ENCODE data around the gene KLHL8.
"Not testable (repeated sequence)": the region's sequence is repeated elsewhere in the genome, so short reads cannot be mapped to it uniquely, and the experiment has no call there.

Gene KLHL8

DNA sequence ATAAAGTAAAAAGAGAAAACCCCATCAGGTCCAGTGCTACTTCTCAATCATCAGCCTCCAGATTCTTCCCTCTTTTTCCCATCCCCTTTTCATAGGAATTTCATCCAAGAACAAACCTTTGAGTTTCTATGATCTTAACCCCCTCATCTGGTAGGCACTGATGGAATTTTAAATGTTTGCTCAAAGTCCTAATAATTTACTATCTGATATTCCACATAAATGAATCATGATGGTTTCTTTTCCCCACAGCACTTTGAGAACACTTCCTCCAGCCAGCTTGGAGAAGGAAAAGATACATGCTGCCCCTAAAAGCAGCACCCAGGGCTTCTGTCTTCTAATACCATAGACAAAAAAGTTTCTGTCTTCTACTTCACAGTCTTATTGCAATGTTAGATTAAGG lies 19.4 kb upstream of the KLHL8 start:
- H3K9me3 Mint-ChIP-seq, result peaks cover 26% of the 10 kb centered on the region
- H3K27ac Mint-ChIP-seq, result no peak overlapping the region
- DNase-seq (no peak), ATAC-seq (no peak)
- H3K4me1 Mint-ChIP-seq, result peaks cover 1% of the 10 kb centered on the region
- H3K27me3 Mint-ChIP-seq, result peaks cover 5% of the 10 kb centered on the region
- peaks cover 12% of the 10 kb centered on the region for H3K36me3 Mint-ChIP-seq (ENCODE audit: low read depth)
- no peak overlapping the region for H3K4me3 Mint-ChIP-seq

GRCh38 chr4:87239194-87239593 lies 18.8 kb upstream of the KLHL8 start:
- peaks cover 5% of the 10 kb centered on the region for H3K27me3 Mint-ChIP-seq
- DNase-seq, result no peak
- peaks cover 10% of the 10 kb centered on the region for H3K36me3 Mint-ChIP-seq (ENCODE audit: low read depth)

GRCh38 chr4:87236861-87237260 lies 16.4 kb upstream of the KLHL8 start:
- Mint-ChIP-seq H3K4me1 (peaks cover 1% of the 10 kb centered on the region), H3K36me3 (ENCODE audit: low read depth) (no peaks in the 10 kb centered on the region), H3K4me3 (no peak overlapping the region), H3K9me3 (no peaks in the 10 kb centered on the region), H3K27ac (no peak overlapping the region), H3K27me3 (peaks cover 5% of the 10 kb centered on the region)
- ATAC-seq, result no peak
- no peak for DNase-seq

More at GRCh38 chr4:87239194-87239593, 18.8 kb upstream of the KLHL8 start:
- ATAC-seq, result no peak
- Mint-ChIP-seq H3K4me1 (peaks cover 1% of the 10 kb centered on the region), H3K27ac (no peak overlapping the region), H3K9me3 (peaks cover 20% of the 10 kb centered on the region), H3K4me3 (no peak overlapping the region)

DNA sequence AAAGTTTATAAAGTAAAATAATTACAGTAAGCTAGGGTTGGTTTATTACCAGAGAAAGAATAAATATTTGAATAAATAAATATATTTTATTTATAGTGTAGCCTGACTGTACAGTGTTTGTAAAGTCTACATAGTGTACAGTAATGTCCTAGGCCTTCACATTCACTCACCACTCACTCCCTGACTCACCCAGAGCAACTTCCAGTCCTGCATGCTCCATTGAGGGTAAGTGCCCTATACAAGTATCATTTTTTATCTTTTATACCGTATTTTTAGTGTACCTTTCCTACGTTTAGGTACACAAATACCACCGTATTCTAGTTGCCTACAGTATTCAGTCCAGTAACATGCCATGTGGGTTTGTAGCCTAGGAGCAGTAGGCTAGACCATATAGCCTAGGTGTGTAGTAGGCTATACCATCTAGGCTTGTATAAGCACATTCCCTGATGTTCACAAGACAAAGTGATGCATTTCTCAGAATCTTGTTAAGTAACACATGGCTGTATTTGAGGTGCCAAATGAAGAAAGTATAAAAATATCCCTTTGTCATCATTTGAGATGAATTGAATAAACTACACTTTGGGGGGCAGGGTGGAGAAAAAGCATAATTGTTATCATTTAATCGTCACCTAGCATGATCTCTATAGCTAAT lies 14.7 kb upstream of the KLHL8 start:
- H3K27ac Mint-ChIP-seq, result peak overlapping the region; percentile 31

GRCh38 chr4:87232216-87232615 lies 11.8 kb upstream of the KLHL8 start:
- DNase-seq (no peak), ATAC-seq (no peak)
- Mint-ChIP-seq H3K27ac (no peak overlapping the region), H3K9me3 (no peaks in the 10 kb centered on the region), H3K27me3 (peaks cover 2% of the 10 kb centered on the region), H3K36me3 (ENCODE audit: low read depth) (no peaks in the 10 kb centered on the region), H3K4me1 (peaks cover 4% of the 10 kb centered on the region), H3K4me3 (no peak overlapping the region)

More for the DNA sequence above, 14.7 kb upstream of the KLHL8 start:
- H3K4me3 Mint-ChIP-seq, result no peak overlapping the region
- ATAC-seq (no peak), DNase-seq (no peak)
- no peaks in the 10 kb centered on the region for H3K36me3 Mint-ChIP-seq (ENCODE audit: low read depth)
- peaks cover 1% of the 10 kb centered on the region for H3K4me1 Mint-ChIP-seq
- H3K9me3 Mint-ChIP-seq, result no peaks in the 10 kb centered on the region
- peaks cover 5% of the 10 kb centered on the region for H3K27me3 Mint-ChIP-seq

- H3K27me3 Mint-ChIP-seq, result peaks cover 2% of the 10 kb centered on the region
- DNase-seq (no peak), ATAC-seq (no peak)
- H3K4me3 Mint-ChIP-seq, result no peak overlapping the region
- peaks cover 4% of the 10 kb centered on the region for H3K4me1 Mint-ChIP-seq
- no peak overlapping the region for H3K27ac Mint-ChIP-seq
- H3K9me3 Mint-ChIP-seq, result no peaks in the 10 kb centered on the region
- no peaks in the 10 kb centered on the region for H3K36me3 Mint-ChIP-seq (ENCODE audit: low read depth)
Measured at GRCh38 chr4:87230806-87231205, 10.4 kb upstream of the KLHL8 start.

GRCh38 chr4:87229979-87230378 lies 9.6 kb upstream of the KLHL8 start:
- Mint-ChIP-seq H3K27me3 (peaks cover 2% of the 10 kb centered on the region), H3K4me1 (peaks cover 2% of the 10 kb centered on the region)

DNA sequence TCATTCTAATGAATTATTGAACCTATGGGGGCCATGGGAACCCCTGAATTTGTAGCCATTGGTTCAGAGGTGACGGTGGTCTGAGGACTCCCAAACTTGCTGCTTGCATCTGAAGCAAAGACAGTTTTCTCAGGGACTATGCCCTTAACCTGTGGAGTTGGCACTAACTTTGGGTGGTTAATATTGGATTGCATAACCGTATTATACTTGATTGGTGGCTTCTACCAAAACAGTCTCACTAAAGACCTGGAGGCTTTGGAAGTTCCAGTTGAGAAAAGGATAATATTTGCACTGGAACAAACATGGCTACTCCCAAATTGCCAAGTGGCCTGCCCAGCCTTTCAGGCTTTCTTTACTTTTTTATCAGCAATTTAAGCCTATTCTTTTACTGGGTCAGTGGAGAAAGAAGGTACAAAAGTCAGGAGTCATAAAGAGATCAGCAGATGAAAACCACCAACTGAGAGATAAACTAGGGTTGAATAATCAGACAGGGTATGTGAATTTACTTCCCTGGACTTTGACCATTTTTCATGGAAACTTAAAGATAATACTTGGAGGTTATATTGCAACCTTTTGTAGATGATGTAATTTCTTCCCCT lies 7.9 kb upstream of the KLHL8 start:
- no peak for ATAC-seq
- Mint-ChIP-seq H3K4me1 (peaks cover 2% of the 10 kb centered on the region), H3K4me3 (no peak overlapping the region), H3K27me3 (no peaks in the 10 kb centered on the region), H3K36me3 (ENCODE audit: low read depth) (no peaks in the 10 kb centered on the region), H3K9me3 (no peaks in the 10 kb centered on the region), H3K27ac (no peak overlapping the region)
- no peak for DNase-seq

More at GRCh38 chr4:87229979-87230378, 9.6 kb upstream of the KLHL8 start:
- H3K4me3 Mint-ChIP-seq, result no peak overlapping the region
- ATAC-seq (no peak), DNase-seq (no peak)
- H3K27ac Mint-ChIP-seq, result no peak overlapping the region
- no peaks in the 10 kb centered on the region for H3K36me3 Mint-ChIP-seq (ENCODE audit: low read depth)
- no peaks in the 10 kb centered on the region for H3K9me3 Mint-ChIP-seq

DNA sequence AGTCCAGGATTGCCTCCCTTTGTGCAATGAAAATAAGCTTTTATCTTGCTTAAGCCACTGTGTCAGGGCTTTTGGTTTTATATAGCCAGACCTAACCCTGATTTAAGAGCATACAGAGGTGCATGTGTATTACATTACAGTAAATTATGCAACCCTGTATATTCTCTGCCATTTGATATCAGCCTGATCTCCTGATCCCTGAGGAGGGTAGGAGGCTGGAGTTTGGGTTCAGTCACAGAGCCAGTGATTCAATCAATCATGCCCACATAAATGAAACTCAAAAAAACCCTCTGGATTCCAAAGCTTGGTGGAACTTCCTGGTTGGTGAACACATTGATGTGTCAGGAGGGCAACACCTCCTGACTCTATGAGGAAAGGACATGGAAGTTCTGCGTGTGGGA lies 7.3 kb upstream of the KLHL8 start:
- no peak overlapping the region for H3K27ac Mint-ChIP-seq
- H3K36me3 Mint-ChIP-seq (ENCODE audit: low read depth), result no peaks in the 10 kb centered on the region
- H3K9me3 Mint-ChIP-seq, result no peaks in the 10 kb centered on the region
- H3K4me1 Mint-ChIP-seq, result peaks cover 2% of the 10 kb centered on the region
- no peaks in the 10 kb centered on the region for H3K27me3 Mint-ChIP-seq
- DNase-seq, result no peak
- H3K4me3 Mint-ChIP-seq, result no peak overlapping the region
- no peak for ATAC-seq

- Mint-ChIP-seq H3K9me3 (no peaks in the 10 kb centered on the region), H3K36me3 (ENCODE audit: low read depth) (no peaks in the 10 kb centered on the region), H3K4me3 (no peak overlapping the region), H3K27me3 (peaks cover 2% of the 10 kb centered on the region), H3K4me1 (peaks cover 2% of the 10 kb centered on the region), H3K27ac (no peak overlapping the region)
- DNase-seq (no peak), ATAC-seq (no peak)
Measured at GRCh38 chr4:87225936-87226335, 5.5 kb upstream of the KLHL8 start.

DNA sequence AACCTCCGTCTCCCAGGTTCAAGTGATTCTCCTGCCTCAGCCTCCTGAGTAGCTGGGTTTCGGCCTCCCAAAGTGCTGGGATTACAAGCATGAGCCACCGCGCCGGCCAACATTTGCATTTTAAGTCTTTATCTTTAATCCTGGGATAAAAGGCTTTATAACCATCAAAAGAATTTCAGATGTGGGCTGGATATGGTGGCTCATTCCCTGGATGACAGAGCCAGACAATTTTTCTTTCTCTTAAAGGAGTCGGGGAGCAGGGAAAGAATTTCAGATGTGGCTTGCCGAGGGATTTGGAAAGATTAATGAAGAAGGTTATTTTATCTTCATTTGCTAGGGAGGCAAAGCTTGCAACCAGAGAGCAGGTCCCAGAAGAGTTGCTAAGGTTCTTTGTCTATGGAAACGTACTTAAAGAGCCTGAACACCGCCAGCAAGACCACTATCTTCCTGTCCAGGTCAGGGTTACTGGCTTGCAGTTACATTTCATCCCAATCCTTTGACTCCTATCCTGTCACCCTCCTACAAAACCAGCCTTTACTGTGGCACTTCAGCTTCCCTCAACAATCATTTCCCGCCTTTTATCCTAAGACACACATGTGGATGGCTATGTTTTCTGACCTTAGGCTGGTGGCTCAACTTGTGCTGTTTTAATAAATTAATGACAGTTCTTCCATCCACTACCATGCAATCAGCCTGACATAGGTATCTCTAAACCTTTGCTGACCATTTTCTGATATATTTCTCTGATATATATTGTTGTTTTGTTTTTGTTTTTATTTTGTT lies 3.9 kb upstream of the KLHL8 start:
- no peak overlapping the region for H3K4me3 Mint-ChIP-seq
- DNase-seq, result no peak
- peaks cover 2% of the 10 kb centered on the region for H3K27me3 Mint-ChIP-seq
- peaks cover 8% of the 10 kb centered on the region for H3K4me1 Mint-ChIP-seq
- no peak overlapping the region for H3K27ac Mint-ChIP-seq
- H3K9me3 Mint-ChIP-seq, result no peaks in the 10 kb centered on the region
- H3K36me3 Mint-ChIP-seq (ENCODE audit: low read depth), result no peaks in the 10 kb centered on the region
- ATAC-seq, result no peak

GRCh38 chr4:87219632-87220093 lies 755 bp downstream of the KLHL8 start:
- peak overlapping the region; percentile 86 for H3K27ac Mint-ChIP-seq
- ATAC-seq (peak; percentile 37), DNase-seq (peak; percentile 59)
- peak overlapping the region; percentile 91 for H3K4me3 Mint-ChIP-seq
- H3K27me3 Mint-ChIP-seq, result peaks cover 2% of the 10 kb centered on the region
- no peaks in the 10 kb centered on the region for H3K9me3 Mint-ChIP-seq
- H3K4me1 Mint-ChIP-seq, result peaks cover 25% of the 10 kb centered on the region
- H3K36me3 Mint-ChIP-seq (ENCODE audit: low read depth), result peaks cover 3% of the 10 kb centered on the region

GRCh38 chr4:87217235-87217763 lies 3.1 kb downstream of the KLHL8 start:
- not testable (repeated sequence) for H3K36me3 Mint-ChIP-seq (ENCODE audit: low read depth); H3K4me3 Mint-ChIP-seq; ATAC-seq; H3K27me3 Mint-ChIP-seq; H3K27ac Mint-ChIP-seq; DNase-seq; H3K9me3 Mint-ChIP-seq
- peaks cover 25% of the 10 kb centered on the region for H3K4me1 Mint-ChIP-seq

DNA sequence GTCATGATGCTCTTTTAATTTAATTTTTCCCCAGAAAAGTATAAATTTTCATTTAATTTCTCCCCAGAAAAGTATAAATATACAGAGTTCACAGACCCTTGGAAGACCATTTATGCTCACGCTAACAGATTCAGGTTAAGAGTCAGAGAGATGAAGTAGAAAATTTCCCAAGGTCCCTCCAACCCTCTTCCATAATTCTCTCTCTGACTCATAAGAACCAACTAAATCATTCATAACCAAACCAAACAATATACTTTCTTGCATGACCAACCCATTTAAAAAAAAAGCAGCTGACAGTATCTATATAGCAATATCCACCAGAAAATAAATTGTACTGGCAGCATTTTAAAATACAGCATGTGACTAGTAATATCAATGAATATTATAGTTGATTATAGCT lies 3.9 kb downstream of the KLHL8 start:
- no peak for DNase-seq
- Mint-ChIP-seq H3K4me1 (peaks cover 25% of the 10 kb centered on the region), H3K27ac (no peak overlapping the region), H3K4me3 (no peak overlapping the region), H3K9me3 (no peaks in the 10 kb centered on the region), H3K27me3 (no peaks in the 10 kb centered on the region), H3K36me3 (ENCODE audit: low read depth) (peaks cover 3% of the 10 kb centered on the region)
- ATAC-seq, result no peak

Measured in activated naive CD8-positive, alpha-beta T cell treated with anti-CD3 and anti-CD28 coated beads, Interleukin-2, amount 50 U/mL, for 24 hours (primary cell).